T-cell (primary cell): Measurements from ENCODE around the gene DCTN2. TPM values are rescaled to one million over a fixed set of nuclear protein-coding genes. Genes with fewer than 3 reads are reported as not detected.

Experiments used
- ATAC-seq, 4 experiments: fragments of 200-7000 bp in 3 of 4; fragments of 150-1000 bp in 1 of 4; cut with Tn5 transposase; replicated peaks in 1 of 4; 1 replicate in 3 of 4; 2 replicates in 1 of 4; pipeline ENCODE4 v1.10.0; 2021; ENCODE audit warnings: moderate library complexity in 3 of 4, mild to moderate bottlenecking in 2 of 4, moderate number of reproducible peaks in 1 of 4
- CTCF ChIA-PET, 2 donors: fragments of 300-600 bp; sonication (Branson Sonifier 250); formaldehyde crosslinking; loops; one replicate each; lab custom pipeline; 2022; ENCODE audit warnings: antibody characterized with exemption in 2 of 2; lab: Charles Lee
- POLR2A ChIA-PET, 2 donors: fragments of 300-600 bp; sonication (Branson Sonifier 250); formaldehyde crosslinking; loops; one replicate each; lab custom pipeline; 2022; ENCODE audit warnings: antibody characterized with exemption in 2 of 2; lab: Charles Lee
- DNase-seq, 35 experiments: peaks; one replicate each; pipeline versions ENCODE4 v3.0.0 to v3.0.0-alpha.2; 2013 to 2023
- H3K27ac ChIP-seq: one replicate; pipeline ENCODE4 v1.5.1; 2013; ENCODE audit warnings: low read length
- H3K27me3 ChIP-seq, 2 experiments: replicated peaks in 1 of 2; 1 replicate in 1 of 2; 2 replicates in 1 of 2; pipeline versions ENCODE4 v1.6.1 to v1.7.0; 2013; ENCODE audit warnings: low read length in 1 of 2, mixed read lengths in 1 of 2; ENCODE audit not compliant: control insufficient read depth in 2 of 2, insufficient read depth in 2 of 2; ENCODE audit errors: extremely low read depth in 1 of 2
- H3K36me3 ChIP-seq, 2 donors: 1 replicate in 1 of 2; 2 replicates in 1 of 2; pipeline versions ENCODE4 v1.6.1 to v1.7.0; 2013; ENCODE audit warnings: low read length in 1 of 2; ENCODE audit not compliant: control insufficient read depth in 2 of 2, insufficient read depth in 1 of 2; ENCODE audit errors: extremely low read depth in 1 of 2
- H3K4me1 ChIP-seq, 2 experiments: 1 replicate in 1 of 2; 2 replicates in 1 of 2; pipeline versions ENCODE4 v1.6.1 to v1.7.0; 2013; ENCODE audit warnings: low read length in 2 of 2, mixed read lengths in 1 of 2; ENCODE audit not compliant: insufficient read depth in 2 of 2, control insufficient read depth in 1 of 2; ENCODE audit errors: extremely low read depth in 1 of 2
- H3K4me3 ChIP-seq, 2 donors: 1 replicate in 1 of 2; 2 replicates in 1 of 2; pipeline versions ENCODE4 v1.5.1 to v1.7.0; 2013; ENCODE audit warnings: mild to moderate bottlenecking in 2 of 2, low read length in 1 of 2, moderate library complexity in 1 of 2; ENCODE audit not compliant: control insufficient read depth in 1 of 2; ENCODE audit errors: extremely low read depth in 1 of 2
- H3K9me3 ChIP-seq: 2 replicates; pipeline ENCODE4 v1.7.0; 2013
- H3K27ac Mint-ChIP-seq, 2 donors: one replicate each; pipeline ENCODE4 v1.8.0; 2020 to 2021; ENCODE audit warnings: mild to moderate bottlenecking in 2 of 2, mixed read lengths in 2 of 2
- H3K27me3 Mint-ChIP-seq, 2 donors: one replicate each; pipeline ENCODE4 v1.8.0; 2021 to 2022; ENCODE audit warnings: mixed read lengths in 2 of 2
- H3K36me3 Mint-ChIP-seq: one replicate; pipeline ENCODE4 v1.8.0; 2021; ENCODE audit warnings: mixed read lengths
- H3K4me1 Mint-ChIP-seq, 3 donors: one replicate each; pipeline ENCODE4 v1.8.0; 2020 to 2022; ENCODE audit warnings: mixed read lengths in 3 of 3, mild to moderate bottlenecking in 1 of 3
- H3K4me3 Mint-ChIP-seq, 3 donors: one replicate each; pipeline ENCODE4 v1.8.0; 2020 to 2022; ENCODE audit warnings: mild to moderate bottlenecking in 3 of 3, mixed read lengths in 3 of 3, moderate library complexity in 3 of 3
- H3K9me3 Mint-ChIP-seq, 3 donors: one replicate each; pipeline ENCODE4 v1.8.0; 2020 to 2022; ENCODE audit warnings: mixed read lengths in 3 of 3
- WGBS: methylation state at CpG from one replicate; pipeline ENCODE4 v1.1.5; 2013; ENCODE audit warnings: missing lambda C conversion rate; ENCODE audit not compliant: insufficient coverage; 5-methylcytosine and 5-hydroxymethylcytosine counted together
- total RNA-seq, 35 experiments: library from RNA in 6 of 35; stranded (reverse) in 6 of 35; fragments of 120-200 nt in 1 of 35; gene quantifications; one replicate each; pipeline versions ENCODE4 v1.2.1 to v1.2.4 and lab custom pipeline; 2013 to 2026

The DCTN2 gene
- total RNA-seq, 5 donors from 2014 or later (not counting 1 experiment from before 2014, with no cell fraction given): 60.1 to 81.9 (median 71.5) TPM

DNA sequence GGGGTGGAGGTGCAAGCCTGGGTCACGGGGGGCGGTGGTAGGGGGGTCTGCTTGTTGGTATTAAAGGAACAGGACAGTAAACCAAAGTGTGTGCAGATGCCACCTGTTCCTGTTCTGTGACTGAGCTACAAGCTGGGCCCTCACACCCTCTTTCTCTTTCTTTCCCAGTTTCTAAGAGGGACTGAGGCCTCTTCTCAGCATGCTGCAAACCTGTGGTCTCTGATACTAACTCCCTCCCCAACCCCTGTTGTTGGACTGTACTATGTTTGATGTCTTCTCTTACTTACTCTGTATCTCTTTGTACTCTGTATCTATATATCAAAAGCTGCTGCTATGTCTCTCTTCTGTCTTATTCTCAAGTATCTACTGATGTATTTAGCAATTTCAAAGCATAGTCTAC is 37.1 kb upstream of the DCTN2 start:
- no peak for DNase-seq
- Mint-ChIP-seq H3K27me3 (peaks cover 0 to 10% of the 10 kb centered on the region in 2 donors), H3K4me3 (no peak overlapping the region), H3K9me3 (no peaks in the 10 kb centered on the region), H3K4me1 (peaks cover 0 to 6% (median 6%) of the 10 kb centered on the region in 3 donors), H3K27ac (no peak overlapping the region), H3K36me3 (no peaks in the 10 kb centered on the region)
- H3K36me3 ChIP-seq: no peaks in the 10 kb centered on the region
- no CpG with 5 or more reads among the region's 2 CpGs for WGBS
- H3K27me3 ChIP-seq: peaks cover 0 to 32% of the 10 kb centered on the region in 2 experiments
- H3K4me1 ChIP-seq: peaks cover 0 to 8% of the 10 kb centered on the region in 2 experiments
- no peak for ATAC-seq
- no peak overlapping the region for H3K4me3 ChIP-seq
- ChIA-PET POLR2A (no interaction called here), CTCF (interaction anchor here (0.5 to 3.6 kb wide), 11 partner anchors 9 to 157 kb away, joined by 3 to 28 read pairs (median 5); partner anchors contain the start of gene B4GALNT1 (in 2 of the 2))
- no peaks in the 10 kb centered on the region for H3K9me3 ChIP-seq
- no peak overlapping the region for H3K27ac ChIP-seq

DNA sequence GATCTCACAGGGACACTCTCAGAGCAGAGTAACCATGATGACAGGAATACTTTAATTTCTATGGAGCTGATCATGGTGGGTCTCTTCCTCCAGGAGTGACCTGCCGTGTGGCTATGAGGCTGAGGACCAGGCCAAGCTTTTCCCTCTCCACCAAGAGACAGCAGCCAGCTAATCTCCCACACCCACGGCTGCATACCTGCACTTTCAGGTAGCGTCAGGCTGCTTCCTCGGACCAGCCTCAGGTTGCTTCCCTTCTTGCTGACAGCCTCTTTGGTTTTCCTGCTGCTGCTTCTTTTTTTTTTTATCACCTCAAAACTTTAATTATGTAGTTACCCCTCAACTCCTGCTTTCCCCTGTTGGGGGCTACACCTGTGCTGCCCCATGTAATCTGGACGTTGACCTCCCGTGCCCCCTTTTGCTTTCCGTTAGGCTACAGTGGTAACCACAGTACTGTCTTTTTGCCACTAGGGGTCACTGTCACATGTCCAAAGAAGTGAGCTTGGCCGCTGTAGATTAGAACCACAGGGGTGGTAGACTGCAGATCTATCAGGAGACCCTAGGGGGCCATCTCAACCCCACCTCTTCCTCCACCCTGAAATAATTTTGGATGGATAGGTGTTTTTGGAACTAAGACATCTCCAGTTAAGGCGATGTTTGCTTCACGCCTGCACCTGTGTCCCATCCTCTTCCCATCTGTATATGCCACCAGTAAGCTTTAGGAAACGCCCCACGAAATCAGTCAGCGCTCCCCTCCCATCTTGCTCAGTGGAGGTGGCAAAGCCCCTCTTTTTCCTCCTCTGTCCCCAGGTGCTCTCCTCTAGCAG is 36.2 kb upstream of the DCTN2 start:
- no peak overlapping the region for H3K27ac ChIP-seq
- no peaks in the 10 kb centered on the region for H3K9me3 Mint-ChIP-seq
- peaks cover 0 to 6% (median 6%) of the 10 kb centered on the region in 3 donors for H3K4me1 Mint-ChIP-seq
- no peak overlapping the region for H3K4me3 ChIP-seq
- no peaks in the 10 kb centered on the region for H3K9me3 ChIP-seq
- CTCF ChIA-PET: interaction anchor here (0.5 to 3.6 kb wide), 25 partner anchors 8 to 158 kb away, joined by 3 to 28 read pairs (median 4); partner anchors contain the start of genes ARHGEF25 (in 1 of the 2), B4GALNT1 (in 1 of the 2) and GLI1 (in 1 of the 2)
- ATAC-seq (peak; percentile 98 to 100 (median 99)), DNase-seq (peak; percentile 23 to 89 (median 54))
- H3K36me3 ChIP-seq: no peaks in the 10 kb centered on the region
- H3K4me3 Mint-ChIP-seq: no peak overlapping the region
- no peak overlapping the region for H3K27ac Mint-ChIP-seq
- no peaks in the 10 kb centered on the region for H3K36me3 Mint-ChIP-seq
- 55% methylated on average over 10 of the region's 13 CpGs for WGBS
- POLR2A ChIA-PET: interaction anchor here (0.5 to 0.7 kb wide), 3 partner anchors 9 to 143 kb away, joined by 3 to 6 read pairs (median 3); no protein-coding TSS in a partner anchor
- H3K27me3 Mint-ChIP-seq: peaks cover 0 to 10% of the 10 kb centered on the region in 2 donors
- peaks cover 0 to 8% of the 10 kb centered on the region in 2 experiments for H3K4me1 ChIP-seq
- peaks cover 0 to 26% of the 10 kb centered on the region in 2 experiments for H3K27me3 ChIP-seq

DNA sequence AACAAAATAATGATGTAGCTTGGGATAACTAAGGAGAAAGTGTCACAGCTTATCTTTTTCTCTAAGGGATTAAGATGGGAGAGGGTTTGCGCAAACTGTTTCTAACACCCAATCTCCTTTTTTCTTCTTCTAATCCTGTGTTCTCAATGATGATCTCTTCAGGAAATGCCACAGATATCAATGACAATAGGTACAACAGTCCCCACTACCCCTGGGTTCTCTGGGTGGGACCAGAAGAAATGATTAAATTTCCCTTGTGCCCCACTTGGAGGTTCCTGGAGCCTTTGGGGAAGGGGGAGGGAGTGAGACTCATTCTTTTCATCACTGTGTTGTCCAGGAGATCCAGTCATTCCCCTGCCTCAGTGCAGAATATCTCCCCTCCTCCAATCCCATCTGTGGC is 35.4 kb upstream of the DCTN2 start:
- ATAC-seq (no peak), DNase-seq (no peak)
- no peaks in the 10 kb centered on the region for H3K9me3 Mint-ChIP-seq
- H3K27ac Mint-ChIP-seq: no peak overlapping the region
- ChIA-PET CTCF (interaction anchor here (0.5 to 3.6 kb wide), 7 partner anchors 10 to 119 kb away, joined by 3 to 28 read pairs (median 8); no protein-coding TSS in a partner anchor), POLR2A (interaction anchor here in 1 of 2 donors (0.5 kb wide), 1 partner anchor 19 kb away, joined by 6 read pairs; no protein-coding TSS in a partner anchor)
- Histone ChIP-seq H3K4me3 (no peak overlapping the region), H3K27ac (no peak overlapping the region), H3K9me3 (no peaks in the 10 kb centered on the region), H3K4me1 (peaks cover 0 to 8% of the 10 kb centered on the region in 2 experiments), H3K36me3 (no peaks in the 10 kb centered on the region), H3K27me3 (peaks cover 0 to 23% of the 10 kb centered on the region in 2 experiments)
- no CpG with 5 or more reads among the region's 1 CpG for WGBS
- no peak overlapping the region for H3K4me3 Mint-ChIP-seq
- no peaks in the 10 kb centered on the region for H3K36me3 Mint-ChIP-seq
- H3K27me3 Mint-ChIP-seq: peaks cover 0 to 10% of the 10 kb centered on the region in 2 donors
- H3K4me1 Mint-ChIP-seq: peaks cover 0 to 6% (median 6%) of the 10 kb centered on the region in 3 donors

DNA sequence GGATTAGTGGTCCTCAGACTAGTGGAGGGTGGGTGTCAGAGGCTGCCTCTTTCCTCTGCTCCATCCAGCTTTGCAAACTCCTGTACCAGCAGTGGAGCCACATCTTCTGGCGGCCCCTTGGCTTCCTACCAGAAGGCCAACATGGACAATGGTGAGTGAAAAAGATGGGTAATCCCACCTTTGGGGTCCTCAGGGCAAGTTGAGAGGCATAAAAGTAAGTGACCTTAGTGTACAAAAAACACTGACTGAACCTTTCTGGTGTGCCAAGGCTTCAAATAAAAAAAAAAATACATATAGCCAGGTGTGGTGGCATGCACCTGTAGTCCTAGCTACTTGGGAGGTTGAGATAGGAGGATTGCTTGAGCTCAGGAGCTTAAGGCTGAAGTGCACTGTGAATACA is 34.8 kb upstream of the DCTN2 start:
- peaks cover 0 to 8% of the 10 kb centered on the region in 2 experiments for H3K4me1 ChIP-seq
- H3K36me3 Mint-ChIP-seq: no peaks in the 10 kb centered on the region
- H3K36me3 ChIP-seq: no peaks in the 10 kb centered on the region
- no CpG with 5 or more reads among the region's 1 CpG for WGBS
- H3K9me3 Mint-ChIP-seq: no peaks in the 10 kb centered on the region
- no peak overlapping the region for H3K4me3 ChIP-seq
- peaks cover 0 to 6% (median 6%) of the 10 kb centered on the region in 3 donors for H3K4me1 Mint-ChIP-seq
- H3K9me3 ChIP-seq: no peaks in the 10 kb centered on the region
- H3K27ac ChIP-seq: no peak overlapping the region
- peaks cover 0 to 23% of the 10 kb centered on the region in 2 experiments for H3K27me3 ChIP-seq
- peaks cover 0 to 10% of the 10 kb centered on the region in 2 donors for H3K27me3 Mint-ChIP-seq
- no peak for DNase-seq
- no peak overlapping the region for H3K27ac Mint-ChIP-seq
- no peak for ATAC-seq
- ChIA-PET CTCF (interaction anchor here (0.5 to 3.6 kb wide), 3 partner anchors 11 to 54 kb away, joined by 3 to 28 read pairs (median 3); no protein-coding TSS in a partner anchor), POLR2A (no interaction called here)
- no peak overlapping the region for H3K4me3 Mint-ChIP-seq

DNA sequence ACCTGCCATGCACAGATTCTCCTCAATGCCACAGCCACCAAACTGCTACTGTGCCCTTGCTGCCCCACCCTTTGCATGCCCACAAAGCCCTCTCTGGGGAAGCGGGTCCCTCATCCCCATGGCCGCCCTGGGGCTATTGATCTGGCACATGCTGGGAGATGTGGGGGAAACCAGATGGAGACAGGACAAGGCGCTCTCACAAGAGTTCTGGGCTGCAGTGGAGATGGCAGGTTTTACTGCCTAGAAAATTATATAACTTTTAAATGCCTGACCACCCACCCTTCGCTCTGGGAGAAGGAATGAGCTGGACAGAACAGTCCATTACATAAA is 33.4 kb upstream of the DCTN2 start:
- H3K9me3 ChIP-seq: no peaks in the 10 kb centered on the region
- no peak overlapping the region for H3K27ac ChIP-seq
- WGBS: no CpG with 5 or more reads among the region's 4 CpGs
- no peaks in the 10 kb centered on the region for H3K36me3 Mint-ChIP-seq
- H3K4me1 ChIP-seq: peaks cover 0 to 8% of the 10 kb centered on the region in 2 experiments
- no peak overlapping the region for H3K27ac Mint-ChIP-seq
- CTCF ChIA-PET: interaction anchor here (0.6 to 0.7 kb wide), 3 partner anchors 52 to 206 kb away, joined by 3 to 6 read pairs (median 3); partner anchors contain the start of gene B4GALNT1 (in 1 of the 2)
- H3K9me3 Mint-ChIP-seq: no peaks in the 10 kb centered on the region
- ATAC-seq (no peak), DNase-seq (no peak)
- H3K4me3 Mint-ChIP-seq: no peak overlapping the region
- no peaks in the 10 kb centered on the region for H3K36me3 ChIP-seq
- H3K27me3 ChIP-seq: peaks cover 0 to 23% of the 10 kb centered on the region in 2 experiments
- no peak overlapping the region for H3K4me3 ChIP-seq
- H3K27me3 Mint-ChIP-seq: peaks cover 0 to 7% of the 10 kb centered on the region in 2 donors
- POLR2A ChIA-PET: interaction anchor here in 1 of 2 donors (0.6 kb wide), 1 partner anchor 80 kb away, joined by 3 read pairs; no protein-coding TSS in a partner anchor
- peaks cover 0 to 6% (median 6%) of the 10 kb centered on the region in 3 donors for H3K4me1 Mint-ChIP-seq
